Measurements from ENCODE around the gene GCC1. TPM values are rescaled to one million over a fixed set of nuclear protein-coding genes. Genes with fewer than 3 reads are reported as not detected.

The GCC1 gene
- total RNA-seq (10 to 100 TPM; 12.4 to 15.8 TPM), polyA plus RNA-seq (10 to 100 TPM in 1 of 2 donors, 1 to 10 TPM in 1; 3.5 to 11.7 TPM)
- long read RNA-seq, donor 1, full-length matches to known transcripts, result 11 of 528 reads
- long read RNA-seq, donor 1, partial matches to known transcripts, result 323 of 528 reads
- long read RNA-seq, donor 1, other reads (novel, unspliced or antisense), result 194 of 528 reads
- long read RNA-seq, donor 2, full-length matches to known transcripts, result 3 of 157 reads
- long read RNA-seq, donor 2, partial matches to known transcripts, result 61 of 157 reads
- long read RNA-seq, donor 2, other reads (novel, unspliced or antisense), result 93 of 157 reads
- long read RNA-seq, donor 3, full-length matches to known transcripts, result 1 of 1 reads
- long read RNA-seq, donor 3, partial matches to known transcripts, result 0 of 1 reads
- long read RNA-seq, donor 3, other reads (novel, unspliced or antisense), result 0 of 1 reads
- long read RNA-seq, donor 4, full-length matches to known transcripts, result 2 of 151 reads
- long read RNA-seq, donor 4, partial matches to known transcripts, result 143 of 151 reads
- long read RNA-seq, donor 4, other reads (novel, unspliced or antisense), result 6 of 151 reads
- long read RNA-seq, donor 5, full-length matches to known transcripts, result 5 of 5 reads
- long read RNA-seq, donor 5, partial matches to known transcripts, result 0 of 5 reads
- long read RNA-seq, donor 5, other reads (novel, unspliced or antisense), result 0 of 5 reads

GRCh38 chr7:127585044-127585953 is at the start of gene GCC1:
Gene GCC1, minus strand, starts transcription at chr7:127585596. Its CDS starts 414 bp downstream, at chr7:127585182.
- 3 to 4% methylated on average over 67 to 78 of the region's 78 CpGs for WGBS, 2 donors
- Histone ChIP-seq H3K4me1 (ENCODE audit: control insufficient read depth in 5 of 5, insufficient read depth in 5 of 5, low read length in 5 of 5) (peaks cover 6 to 47% (median 30%) of the 10 kb centered on the region in 5 donors), H3K9ac (ENCODE audit: insufficient read depth in 1 of 2, low read length in 2 of 2) (peak within 1 kb of the TSS; percentile 87 to 94), H3K27me3 (ENCODE audit: control insufficient read depth in 3 of 3, insufficient read depth in 3 of 3, low read length in 2 of 3) (no peaks in the 10 kb centered on the region), H3K27ac (ENCODE audit: low read depth in 1 of 2, low read length in 1 of 2) (peak within 1 kb of the TSS; percentile 89 to 95), H3K9me3 (ENCODE audit: control insufficient read depth in 4 of 4, insufficient read depth in 3 of 4, low read length in 3 of 4) (no peaks in the 10 kb centered on the region), H3K4me3 (peak within 1 kb of the TSS; percentile 68), H3K36me3 (ENCODE audit: control insufficient read depth in 4 of 4, insufficient read depth in 4 of 4, low read length in 4 of 4) (peaks cover 10 to 24% (median 17%) of the 10 kb centered on the region in 4 donors)
- peak; percentile 94 to 96 (median 94) for DNase-seq
- no peak for TF ChIP-seq CTCF (IDR thresholded peaks at IDR 0.05; ENCODE audit: control extremely low read depth, extremely low read depth)
- peak; percentile 85 for ATAC-seq (ENCODE audit: insufficient read depth, low FRiP score)

GRCh38 chr7:127632276-127632910 is 47.0 kb upstream of the GCC1 start:
- no peaks in the 10 kb centered on the region for H3K36me3 ChIP-seq (ENCODE audit: control insufficient read depth in 4 of 4, insufficient read depth in 4 of 4, low read length in 4 of 4)
- peaks cover 0 to 2% (median 0%) of the 10 kb centered on the region in 3 donors for H3K27me3 ChIP-seq (ENCODE audit: control insufficient read depth in 3 of 3, insufficient read depth in 3 of 3, low read length in 2 of 3)
- H3K4me3 ChIP-seq, result no peak overlapping the region
- TF ChIP-seq CTCF (IDR thresholded peaks at IDR 0.05; ENCODE audit: control extremely low read depth, extremely low read depth), result no peak
- H3K4me1 ChIP-seq (ENCODE audit: control insufficient read depth in 5 of 5, insufficient read depth in 5 of 5, low read length in 5 of 5), result no peaks in the 10 kb centered on the region
- no peak overlapping the region for H3K27ac ChIP-seq (ENCODE audit: low read depth in 1 of 2, low read length in 1 of 2)
- DNase-seq, result no peak
- no peak overlapping the region for H3K9ac ChIP-seq (ENCODE audit: insufficient read depth in 1 of 2, low read length in 2 of 2)
- H3K9me3 ChIP-seq (ENCODE audit: control insufficient read depth in 4 of 4, insufficient read depth in 3 of 4, low read length in 3 of 4), result no peaks in the 10 kb centered on the region
- no peak for ATAC-seq (ENCODE audit: insufficient read depth, low FRiP score)
- WGBS, 2 donors, result 78 to 93% methylated on average over 7 of the region's 7 CpGs

- Histone ChIP-seq H3K27ac (ENCODE audit: low read depth in 1 of 2, low read length in 1 of 2) (no peak overlapping the region), H3K4me3 (no peak overlapping the region), H3K36me3 (ENCODE audit: control insufficient read depth in 4 of 4, insufficient read depth in 4 of 4, low read length in 4 of 4) (no peaks in the 10 kb centered on the region), H3K27me3 (ENCODE audit: control insufficient read depth in 3 of 3, insufficient read depth in 3 of 3, low read length in 2 of 3) (no peaks in the 10 kb centered on the region), H3K9ac (ENCODE audit: insufficient read depth in 1 of 2, low read length in 2 of 2) (no peak overlapping the region), H3K4me1 (ENCODE audit: control insufficient read depth in 5 of 5, insufficient read depth in 5 of 5, low read length in 5 of 5) (no peaks in the 10 kb centered on the region), H3K9me3 (ENCODE audit: control insufficient read depth in 4 of 4, insufficient read depth in 3 of 4, low read length in 3 of 4) (no peaks in the 10 kb centered on the region)
- 7 to 12% methylated on average over 5 of the region's 5 CpGs for WGBS, 2 donors
- no peak for TF ChIP-seq CTCF (IDR thresholded peaks at IDR 0.05; ENCODE audit: control extremely low read depth, extremely low read depth)
- peak; percentile 34 for ATAC-seq (ENCODE audit: insufficient read depth, low FRiP score)
- DNase-seq, result no peak
Observed at GRCh38 chr7:127629268-127629854, 44.0 kb upstream of the GCC1 start.
